Lower leg skin (tissue), 3 donors: ENCODE data around the gene ICOSLG.

Experiments used
- POLR2A ChIP-seq, 2 donors: fragments of 450-650 bp; IDR thresholded peaks; one replicate each; pipeline ENCODE4 v1.6.1; 2016 to 2017; ENCODE audit warnings: antibody characterized with exemption in 2 of 2, mild to moderate bottlenecking in 1 of 2, moderate library complexity in 1 of 2
- TF ChIP-seq, protein P1 (sequence below), 3 donors: fragments of 450-650 bp; IDR thresholded peaks; one replicate each; pipeline ENCODE4 v1.5.1; 2016; ENCODE audit warnings: antibody characterized with exemption in 3 of 3, mild to moderate bottlenecking in 3 of 3, moderate library complexity in 2 of 3

DNA sequence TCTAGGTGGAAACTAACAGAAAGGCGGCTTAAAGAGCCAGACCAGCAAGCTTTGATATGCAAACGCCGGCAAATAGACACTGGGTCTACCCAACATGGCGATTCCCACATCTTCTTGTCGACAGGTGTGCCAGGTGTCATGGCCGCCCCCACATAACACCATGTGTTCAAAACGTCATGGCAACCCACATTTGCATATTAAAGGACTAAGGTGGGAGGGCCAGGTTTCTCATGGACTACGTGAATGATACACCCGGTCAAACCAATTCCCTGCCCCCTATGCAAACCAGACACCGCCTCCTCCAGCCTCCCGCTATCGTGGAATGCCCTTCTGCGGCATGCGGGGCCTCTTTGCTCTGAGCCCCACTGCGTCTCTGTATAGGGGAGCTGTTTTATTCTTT lies 41.3 kb downstream of the ICOSLG start:
- TF ChIP-seq POLR2A (IDR thresholded peaks at IDR 0.05) = no peak
- TF ChIP-seq, protein P1, sequence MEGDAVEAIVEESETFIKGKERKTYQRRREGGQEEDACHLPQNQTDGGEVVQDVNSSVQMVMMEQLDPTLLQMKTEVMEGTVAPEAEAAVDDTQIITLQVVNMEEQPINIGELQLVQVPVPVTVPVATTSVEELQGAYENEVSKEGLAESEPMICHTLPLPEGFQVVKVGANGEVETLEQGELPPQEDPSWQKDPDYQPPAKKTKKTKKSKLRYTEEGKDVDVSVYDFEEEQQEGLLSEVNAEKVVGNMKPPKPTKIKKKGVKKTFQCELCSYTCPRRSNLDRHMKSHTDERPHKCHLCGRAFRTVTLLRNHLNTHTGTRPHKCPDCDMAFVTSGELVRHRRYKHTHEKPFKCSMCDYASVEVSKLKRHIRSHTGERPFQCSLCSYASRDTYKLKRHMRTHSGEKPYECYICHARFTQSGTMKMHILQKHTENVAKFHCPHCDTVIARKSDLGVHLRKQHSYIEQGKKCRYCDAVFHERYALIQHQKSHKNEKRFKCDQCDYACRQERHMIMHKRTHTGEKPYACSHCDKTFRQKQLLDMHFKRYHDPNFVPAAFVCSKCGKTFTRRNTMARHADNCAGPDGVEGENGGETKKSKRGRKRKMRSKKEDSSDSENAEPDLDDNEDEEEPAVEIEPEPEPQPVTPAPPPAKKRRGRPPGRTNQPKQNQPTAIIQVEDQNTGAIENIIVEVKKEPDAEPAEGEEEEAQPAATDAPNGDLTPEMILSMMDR (IDR thresholded peaks at IDR 0.05) = no peak
